ENCODE data around the gene NAT10.
A peak's percentile ranks its signal among the peaks of the same experiment; 100 is the strongest.

NAT10 gene

GRCh38 chr11:34169686-34170085 is 64.3 kb downstream of the NAT10 start:
- DNase-seq, result no peak

GRCh38 chr11:34173050-34173449 is 67.6 kb downstream of the NAT10 start:
- DNase-seq, result no peak

- peak; percentile 68 to 79 for DNase-seq
These were observed 69.1 kb downstream of the NAT10 start for GRCh38 chr11:34174412-34175041.

GRCh38 chr11:34175284-34176019 is 70.0 kb downstream of the NAT10 start:
- DNase-seq, result no peak

- DNase-seq, result no peak
These were observed 71.4 kb downstream of the NAT10 start for GRCh38 chr11:34176751-34177209.

GRCh38 chr11:34178209-34178821 is 72.9 kb downstream of the NAT10 start:
- no peak for DNase-seq

GRCh38 chr11:34179026-34179675 is 73.7 kb downstream of the NAT10 start:
- DNase-seq, result no peak

GRCh38 chr11:34180040-34180813 is 74.8 kb downstream of the NAT10 start:
- no peak for DNase-seq

- peak in 1 of 2 donors; percentile 32 for DNase-seq
These were observed 75.4 kb downstream of the NAT10 start for GRCh38 chr11:34180814-34181165.

GRCh38 chr11:34181251-34181650 is 75.8 kb downstream of the NAT10 start:
- no peak for DNase-seq

- DNase-seq, result no peak
These were observed 76.5 kb downstream of the NAT10 start for GRCh38 chr11:34181856-34182405.

GRCh38 chr11:34182425-34182824 is 77.0 kb downstream of the NAT10 start:
- no peak for DNase-seq

GRCh38 chr11:34182921-34183685 is 77.7 kb downstream of the NAT10 start:
- DNase-seq, result no peak

- no peak for DNase-seq
These were observed 78.5 kb downstream of the NAT10 start for GRCh38 chr11:34183848-34184391.

- no peak for DNase-seq
These were observed 79.1 kb downstream of the NAT10 start for GRCh38 chr11:34184505-34185015.

- no peak for DNase-seq
These were observed 80.8 kb downstream of the NAT10 start for GRCh38 chr11:34185926-34186841.

GRCh38 chr11:34188181-34188580 is 82.8 kb downstream of the NAT10 start:
- no peak for DNase-seq

GRCh38 chr11:34189191-34189590 is 83.8 kb downstream of the NAT10 start:
- no peak for DNase-seq

Measured in inflammatory macrophage (primary cell).